ENCODE results near the gene CRYBG2. TPM values are rescaled to one million over a fixed set of nuclear protein-coding genes. Genes with fewer than 3 reads are reported as not detected.

CRYBG2 gene
- total RNA-seq, 1 donor from 2014 or later: 9.4 TPM

GRCh38 chr1:26368006-26368405 lies 14.1 kb upstream of the CRYBG2 start:
- H3K4me1 Mint-ChIP-seq: no peaks in the 10 kb centered on the region
- no peak for TF ChIP-seq CTCF (IDR thresholded peaks at IDR 0.05; ENCODE audit: unreplicated experiment)
- H3K27ac Mint-ChIP-seq: no peak overlapping the region
- peaks cover 28% of the 10 kb centered on the region for H3K27me3 Mint-ChIP-seq (ENCODE audit: low read depth)
- H3K36me3 Mint-ChIP-seq: no peaks in the 10 kb centered on the region
- DNase-seq (ENCODE audit: low spot score in 2 of 2, unreplicated experiment in 2 of 2): no peak
- H3K4me3 Mint-ChIP-seq: no peak overlapping the region
- H3K9me3 Mint-ChIP-seq: peaks cover 4% of the 10 kb centered on the region

- no peak for DNase-seq (ENCODE audit: low spot score in 2 of 2, unreplicated experiment in 2 of 2)
- H3K27ac Mint-ChIP-seq: no peak overlapping the region
- peaks cover 32% of the 10 kb centered on the region for H3K27me3 Mint-ChIP-seq (ENCODE audit: low read depth)
- peaks cover 4% of the 10 kb centered on the region for H3K9me3 Mint-ChIP-seq
- no peak overlapping the region for H3K4me3 Mint-ChIP-seq
- H3K4me1 Mint-ChIP-seq: no peaks in the 10 kb centered on the region
- no peak for TF ChIP-seq CTCF (IDR thresholded peaks at IDR 0.05; ENCODE audit: unreplicated experiment)
- H3K36me3 Mint-ChIP-seq: no peaks in the 10 kb centered on the region
Observed at GRCh38 chr1:26367441-26367840, 13.5 kb upstream of the CRYBG2 start.

GRCh38 chr1:26364956-26365355 lies 11.0 kb upstream of the CRYBG2 start:
- peaks cover 7% of the 10 kb centered on the region for H3K4me1 Mint-ChIP-seq
- no peaks in the 10 kb centered on the region for H3K9me3 Mint-ChIP-seq
- no peaks in the 10 kb centered on the region for H3K36me3 Mint-ChIP-seq
- no peak overlapping the region for H3K4me3 Mint-ChIP-seq
- H3K27ac Mint-ChIP-seq: no peak overlapping the region
- no peak for DNase-seq (ENCODE audit: low spot score in 2 of 2, unreplicated experiment in 2 of 2)
- peaks cover 54% of the 10 kb centered on the region for H3K27me3 Mint-ChIP-seq (ENCODE audit: low read depth)
- TF ChIP-seq CTCF (IDR thresholded peaks at IDR 0.05; ENCODE audit: unreplicated experiment): no peak

- DNase-seq (ENCODE audit: low spot score in 2 of 2, unreplicated experiment in 2 of 2): peak; percentile 84 to 93
- Mint-ChIP-seq H3K27ac (no peak overlapping the region), H3K4me1 (peaks cover 9% of the 10 kb centered on the region), H3K27me3 (ENCODE audit: low read depth) (peaks cover 65% of the 10 kb centered on the region), H3K36me3 (no peaks in the 10 kb centered on the region), H3K4me3 (no peak overlapping the region), H3K9me3 (no peaks in the 10 kb centered on the region)
- TF ChIP-seq CTCF (IDR thresholded peaks at IDR 0.05; ENCODE audit: unreplicated experiment): peak; percentile 96
Observed at GRCh38 chr1:26363549-26364448, 9.9 kb upstream of the CRYBG2 start.

GRCh38 chr1:26362331-26362730 lies 8.4 kb upstream of the CRYBG2 start:
- Mint-ChIP-seq H3K36me3 (no peaks in the 10 kb centered on the region), H3K27ac (no peak overlapping the region), H3K27me3 (ENCODE audit: low read depth) (peaks cover 76% of the 10 kb centered on the region), H3K4me1 (peaks cover 11% of the 10 kb centered on the region), H3K4me3 (no peak overlapping the region), H3K9me3 (no peaks in the 10 kb centered on the region)
- DNase-seq (ENCODE audit: low spot score in 2 of 2, unreplicated experiment in 2 of 2): no peak
- TF ChIP-seq CTCF (IDR thresholded peaks at IDR 0.05; ENCODE audit: unreplicated experiment): no peak
